HG03025 (cell line): Measurements from ENCODE around the gene SLC6A1.
"Not testable (repeated sequence)": the region's sequence is repeated elsewhere in the genome, so short reads cannot be mapped to it uniquely, and the experiment has no call there.

Experiments
- ATAC-seq: cut with Tn5 transposase; IDR thresholded peaks from one replicate; pipeline ENCODE4 v1.9.1; 2021; ENCODE audit warnings: mild to moderate bottlenecking, moderate library complexity; ENCODE audit not compliant: unreplicated experiment, low FRiP score

The SLC6A1 gene

DNA sequence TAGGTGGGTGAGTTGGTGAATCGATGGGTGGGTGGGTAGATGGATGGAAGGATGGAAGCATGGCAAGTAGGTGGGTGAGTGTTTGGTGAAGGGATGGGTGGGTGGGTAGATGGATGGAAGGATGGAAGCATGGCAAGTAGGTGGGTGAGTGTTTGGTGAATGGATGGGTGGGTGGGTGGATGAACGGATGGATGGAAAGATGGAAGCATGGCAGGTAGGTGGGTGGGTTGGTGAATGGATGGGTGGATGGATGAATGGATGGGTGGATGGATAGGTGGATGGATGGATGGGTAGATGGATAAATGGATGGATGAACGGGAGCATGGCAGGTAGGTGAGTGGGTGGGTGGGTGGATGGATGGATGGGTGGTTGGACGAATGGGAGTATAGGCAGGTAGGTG is 65.1 kb downstream of the SLC6A1 start:
- no peak for ATAC-seq

DNA sequence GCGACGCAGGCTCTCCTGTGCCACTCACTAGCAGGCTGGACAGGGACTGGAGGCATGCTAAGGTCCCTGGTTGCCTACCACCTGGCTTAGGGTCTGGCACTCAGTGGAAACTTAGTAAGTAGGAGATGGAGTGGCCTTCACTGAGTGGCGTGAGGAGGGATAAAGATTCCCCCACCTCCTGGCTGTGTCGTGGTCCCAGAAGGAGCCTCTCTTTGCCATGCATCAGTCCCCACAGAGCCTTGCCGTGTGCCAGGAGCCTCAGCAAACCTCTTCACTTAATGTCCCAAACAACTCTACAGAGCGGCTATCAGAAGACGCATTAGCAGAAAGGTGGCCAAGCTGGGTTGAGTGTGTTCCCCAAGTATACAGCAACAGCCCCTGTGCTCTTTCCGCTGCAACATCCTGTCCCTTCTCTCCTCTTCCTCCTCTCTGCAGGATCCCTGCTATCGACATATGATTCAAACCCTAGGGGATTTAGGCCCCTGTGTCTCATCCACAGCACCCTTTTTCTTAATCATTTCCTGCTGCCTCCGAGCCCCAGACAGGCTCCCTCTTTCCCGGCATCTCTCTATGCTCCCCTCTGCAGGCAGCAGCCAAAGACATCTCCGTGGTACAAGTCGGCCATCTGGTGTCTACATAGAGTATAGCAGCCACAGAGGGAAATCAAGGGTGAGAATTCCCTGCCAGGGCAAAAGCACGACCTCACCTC is 66.7 kb downstream of the SLC6A1 start:
- no peak for ATAC-seq

DNA sequence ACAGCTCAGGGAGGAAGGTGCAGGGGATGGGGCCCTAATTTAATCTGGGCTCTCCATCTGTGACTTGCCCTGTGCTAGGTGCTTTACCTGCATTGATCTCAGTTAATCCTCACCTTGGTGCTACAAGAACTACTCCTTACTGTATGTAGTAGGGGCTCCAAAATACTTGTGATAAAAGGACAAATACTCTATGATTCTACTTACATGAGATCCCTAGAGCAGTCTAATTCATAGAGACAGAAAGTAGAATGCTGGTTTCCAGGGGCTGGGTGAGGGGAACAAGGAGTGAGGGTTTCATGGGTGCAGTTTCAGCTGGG is 67.2 kb downstream of the SLC6A1 start:
- ATAC-seq, result no peak

DNA sequence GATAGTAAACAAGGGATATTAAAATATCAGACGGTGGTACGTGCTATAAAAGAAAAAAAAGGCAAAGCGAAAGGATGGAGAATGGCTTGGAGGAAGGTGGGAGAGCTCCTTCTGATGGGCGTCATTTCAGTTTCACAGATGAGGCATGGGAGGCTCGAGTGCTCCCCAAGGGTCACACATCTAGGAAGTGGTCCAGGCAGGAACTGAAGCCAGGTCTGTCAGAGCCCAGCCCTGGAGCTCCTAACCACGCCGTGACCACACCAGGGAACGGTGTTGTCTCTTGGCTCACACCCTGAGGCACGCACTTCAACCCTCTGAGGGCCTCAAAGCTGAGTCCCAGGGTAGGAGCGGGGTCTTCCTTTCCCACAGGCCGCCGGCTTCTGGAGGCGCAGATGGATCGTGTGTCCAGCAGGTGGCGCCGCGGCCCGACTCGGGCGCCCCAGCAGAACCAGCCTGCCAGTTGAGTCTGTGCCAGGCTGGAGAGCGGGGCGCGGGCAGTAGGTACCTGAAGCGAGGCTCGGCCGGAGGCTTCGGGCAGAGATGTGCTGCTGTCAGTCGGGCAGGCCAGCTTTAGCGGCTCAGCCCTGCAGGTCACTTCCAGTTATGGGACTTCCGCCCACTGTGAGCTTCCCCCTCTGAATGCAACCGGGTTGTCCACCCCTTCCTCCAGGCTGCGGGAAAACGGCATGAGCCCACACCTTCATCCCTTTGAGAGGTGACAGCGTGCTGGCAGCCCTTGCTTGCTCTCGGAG is 68.1 kb downstream of the SLC6A1 start:
- ATAC-seq, result no peak

DNA sequence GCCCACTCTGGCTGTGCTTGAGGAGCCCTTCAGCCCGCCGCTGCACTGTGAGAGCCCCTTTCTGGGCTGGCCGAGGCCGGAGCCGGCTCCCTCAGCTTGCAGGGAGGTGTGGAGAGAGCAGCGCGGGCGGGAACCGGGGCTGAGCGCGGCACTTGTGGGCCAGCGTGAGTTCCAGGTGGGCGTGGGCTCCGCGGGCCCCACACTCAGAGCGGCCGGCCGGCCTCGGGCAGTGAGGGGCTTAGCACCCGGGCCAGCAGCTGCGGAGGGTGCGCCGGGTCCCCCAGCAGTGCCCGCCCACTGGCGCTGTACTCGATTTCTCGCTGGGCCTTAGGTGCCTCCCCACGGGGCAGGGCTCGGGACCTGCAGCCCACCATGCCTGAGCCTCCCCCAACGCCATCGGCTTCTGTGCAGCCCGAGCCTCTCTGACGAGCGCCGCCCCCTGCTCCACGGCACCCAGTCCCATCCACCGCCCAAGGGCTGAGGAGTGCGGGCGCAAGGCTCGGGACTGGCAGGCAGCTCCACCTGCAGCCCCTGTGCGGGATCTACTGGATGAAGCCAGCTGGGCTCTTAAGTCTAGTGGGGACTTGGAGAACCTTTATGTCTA is 68.8 kb downstream of the SLC6A1 start:
- ATAC-seq, result not testable (repeated sequence)

DNA sequence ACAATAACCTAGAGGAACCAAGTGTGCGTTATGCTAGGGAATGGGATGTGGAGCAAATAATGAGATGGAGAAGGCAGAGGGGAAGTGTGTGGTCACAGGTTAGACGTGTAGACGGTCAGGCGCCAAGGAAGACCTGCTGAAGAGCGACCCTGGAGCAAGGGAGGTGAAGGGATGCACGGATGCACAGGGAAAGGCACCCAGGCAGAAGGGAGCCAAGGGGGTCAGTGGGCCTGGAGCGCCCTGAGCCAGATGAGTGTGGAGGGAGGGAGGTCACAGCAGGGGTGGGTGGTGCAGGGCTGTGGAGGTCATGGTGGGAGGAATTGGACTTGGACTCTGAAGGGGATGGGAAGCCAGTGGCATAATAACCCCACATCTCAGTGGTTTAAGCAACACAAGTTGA is 70.2 kb downstream of the SLC6A1 start:
- ATAC-seq, result no peak

DNA sequence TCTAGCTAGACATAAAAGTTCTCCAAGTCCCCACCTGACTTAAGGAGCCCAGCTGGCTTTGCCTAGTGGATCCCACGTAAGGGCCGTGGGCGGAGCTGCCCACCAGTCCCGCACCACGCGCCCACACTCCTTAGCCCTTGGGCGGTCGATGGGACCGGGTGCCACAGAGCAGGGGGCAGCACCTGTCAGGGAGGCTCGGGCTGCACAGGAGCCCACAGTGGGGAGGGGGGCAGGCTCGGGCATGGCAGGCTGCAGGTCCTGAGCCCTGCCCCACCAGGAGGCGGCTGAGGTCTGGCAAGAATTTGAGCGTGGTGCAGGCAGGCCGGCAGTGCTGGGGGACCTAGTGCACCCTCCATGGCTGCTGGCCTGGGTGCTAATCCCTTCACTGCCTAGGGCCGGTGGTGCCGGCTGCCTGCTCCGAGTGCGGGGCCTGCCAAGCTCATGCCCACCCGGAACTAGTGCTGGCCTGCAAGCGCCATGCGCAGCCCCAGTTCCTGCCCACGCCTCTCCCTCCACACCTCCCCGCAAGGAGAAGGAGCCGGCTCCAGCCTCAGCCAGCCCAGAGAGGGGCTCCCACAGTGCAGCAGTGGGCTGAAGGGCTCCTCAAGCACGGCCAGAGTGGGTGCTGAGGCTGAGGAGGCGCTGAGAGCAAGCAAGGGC is 78.7 kb downstream of the SLC6A1 start:
- ATAC-seq, result no peak

DNA sequence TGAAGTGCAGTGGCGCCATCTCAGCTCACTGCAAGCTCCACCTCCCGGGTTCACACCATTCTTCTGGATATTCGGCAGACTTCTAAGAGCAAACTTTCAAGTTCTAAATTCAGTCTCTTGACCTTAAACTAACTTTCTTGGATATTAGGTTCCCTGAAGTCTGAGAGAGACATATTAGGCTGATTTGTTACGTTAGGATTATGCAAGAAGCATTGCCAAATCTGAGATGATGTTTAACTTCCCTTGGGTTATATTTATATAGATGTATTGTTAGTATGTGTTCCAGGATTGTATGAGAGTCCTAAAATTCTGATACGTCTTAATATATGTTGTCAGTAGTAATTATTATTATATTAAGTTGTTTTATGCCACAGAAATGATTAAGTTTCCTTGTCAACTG is 80.1 kb downstream of the SLC6A1 start:
- no peak for ATAC-seq

DNA sequence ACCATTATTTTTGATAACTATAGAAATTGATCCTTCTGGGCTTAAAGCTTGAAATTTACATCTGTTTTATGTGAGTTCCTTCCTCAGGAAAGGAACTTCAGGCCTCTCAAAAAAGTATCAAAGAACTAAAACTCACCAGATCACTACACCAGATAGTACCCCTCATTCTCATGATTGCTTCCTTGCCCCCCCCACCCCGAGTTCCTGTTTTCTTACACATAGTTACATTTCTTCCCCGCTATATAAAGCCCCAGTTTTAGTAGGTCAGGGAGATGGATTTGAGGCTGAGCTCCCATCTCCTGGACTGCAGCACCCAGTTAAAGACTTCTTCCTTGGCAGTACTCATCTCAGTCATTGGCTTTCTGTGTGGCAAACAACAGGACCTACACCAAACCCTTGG is 81.5 kb downstream of the SLC6A1 start:
- no peak for ATAC-seq

DNA sequence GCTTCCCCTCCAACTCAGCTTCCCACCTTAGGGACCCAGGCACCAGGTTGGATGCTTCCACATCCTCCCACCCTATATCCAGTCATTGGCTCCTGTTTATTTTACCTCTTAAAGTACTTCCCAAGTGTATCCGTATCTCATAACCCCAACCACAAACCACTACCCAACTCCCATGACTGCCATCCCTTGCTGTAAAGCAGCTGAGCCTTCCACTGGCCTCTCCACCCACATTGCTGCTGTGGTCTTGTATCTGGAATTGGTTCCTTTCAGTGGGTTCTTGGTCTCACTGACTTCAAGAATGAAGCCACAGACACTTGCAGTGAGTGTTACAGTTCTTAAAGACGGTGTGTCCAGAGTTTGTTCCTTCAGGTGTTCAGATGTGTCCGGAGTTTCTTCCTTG is 81.9 kb downstream of the SLC6A1 start:
- ATAC-seq, result no peak

DNA sequence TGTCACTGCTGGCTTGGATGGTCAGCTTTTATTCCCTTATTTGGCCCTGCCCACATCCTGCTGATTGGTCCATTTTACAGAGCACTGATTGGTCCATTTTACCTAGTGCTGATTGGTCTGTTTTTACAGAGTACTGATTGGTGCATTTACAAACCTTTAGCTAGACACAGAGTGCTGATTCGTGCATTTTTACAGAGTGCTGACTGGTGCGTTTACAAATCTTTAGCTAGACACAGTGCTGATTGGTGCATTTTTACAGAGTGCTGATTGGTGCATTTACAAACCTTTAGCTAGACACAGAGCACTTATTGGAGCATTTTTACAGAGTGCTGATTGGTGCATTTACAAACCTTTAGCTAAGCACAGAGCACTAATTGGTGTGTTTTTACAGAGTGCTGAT is 82.6 kb downstream of the SLC6A1 start:
- not testable (repeated sequence) for ATAC-seq

DNA sequence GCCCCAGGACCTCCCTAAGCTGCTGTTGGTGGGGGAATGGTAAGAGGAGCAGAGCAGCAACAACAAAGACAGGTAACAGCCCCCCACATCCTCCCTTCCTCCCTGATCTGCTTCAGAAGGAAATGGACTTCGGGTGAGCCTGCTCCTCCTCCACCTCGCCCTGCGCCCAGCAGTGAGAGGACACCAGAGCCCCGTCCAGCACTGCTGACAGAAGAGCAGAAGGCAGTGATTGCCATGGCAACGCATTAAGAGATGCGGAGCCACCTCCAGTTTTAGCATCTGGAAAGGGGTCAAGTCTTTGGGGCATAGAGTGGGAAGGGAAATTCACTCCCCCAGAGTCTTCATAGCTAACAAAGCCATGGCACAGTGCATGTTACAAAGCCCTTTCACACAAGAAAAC is 84.2 kb downstream of the SLC6A1 start:
- ATAC-seq, result no peak

DNA sequence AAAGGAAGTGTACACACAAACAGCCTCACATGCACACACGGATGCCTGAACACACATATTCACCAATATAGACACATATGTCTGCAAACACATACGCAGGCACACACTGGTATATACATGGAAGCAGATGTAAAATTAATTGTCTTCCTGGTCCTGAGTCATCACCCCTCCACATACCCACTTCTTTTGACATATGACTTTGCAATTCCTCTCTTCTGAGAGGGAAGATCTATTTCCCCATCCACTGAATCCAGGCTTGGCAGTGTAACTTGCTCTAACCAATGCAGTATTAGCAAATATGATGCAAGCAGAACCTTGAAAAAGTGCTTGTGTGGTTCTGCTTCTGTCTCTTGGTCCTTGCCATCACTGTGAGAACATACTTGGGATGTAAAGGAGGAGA is 84.9 kb downstream of the SLC6A1 start:
- ATAC-seq, result no peak

DNA sequence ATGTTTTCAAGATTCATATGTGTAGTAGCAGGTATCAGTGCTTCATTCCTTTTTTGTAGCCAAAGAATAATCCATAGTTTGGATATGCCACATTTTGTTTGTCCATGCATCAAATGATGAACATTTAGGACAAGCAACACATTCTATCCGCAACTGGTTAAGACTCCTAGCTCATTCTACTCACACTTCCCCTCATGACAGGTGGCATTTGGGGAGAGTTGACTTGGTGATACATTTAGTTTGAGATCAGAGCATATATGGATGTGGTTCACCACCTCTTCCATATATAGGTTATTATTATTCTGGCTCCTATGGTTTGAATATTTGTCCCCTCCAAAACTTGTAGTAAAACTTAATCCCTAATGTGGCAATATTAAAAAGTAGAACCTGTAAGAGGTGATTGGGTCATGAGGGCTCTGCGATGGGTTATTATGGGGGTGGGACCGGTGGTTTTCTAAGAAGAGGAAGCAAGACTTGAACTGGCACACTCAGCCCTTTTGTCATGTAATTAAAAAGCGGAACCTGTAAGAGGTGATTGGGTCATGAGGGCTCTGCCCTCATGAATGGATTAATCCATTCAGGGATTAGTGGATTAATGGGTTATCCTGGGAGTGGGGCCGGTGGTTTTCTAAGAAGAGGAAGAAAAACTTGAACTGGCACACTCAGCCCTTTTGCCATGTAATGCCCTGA is 86.4 kb downstream of the SLC6A1 start:
- no peak for ATAC-seq

DNA sequence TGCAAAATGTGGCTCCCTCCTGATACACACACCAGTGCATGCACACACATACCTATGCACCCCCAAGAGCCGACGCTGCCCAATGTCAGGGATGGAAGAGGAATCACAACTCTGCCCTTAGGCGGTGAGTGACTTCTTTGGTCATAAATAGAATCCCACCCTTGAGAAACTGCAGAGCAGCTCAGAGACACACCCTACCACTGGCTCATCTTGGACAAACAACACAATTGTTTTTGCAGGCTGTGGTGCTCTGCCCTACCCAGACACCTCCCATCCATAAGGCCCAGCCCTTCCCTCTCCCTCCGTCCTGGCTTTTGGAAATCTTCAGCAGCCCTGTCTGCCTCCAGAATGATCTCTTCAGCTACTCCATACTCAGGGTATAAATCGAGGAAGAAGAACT is 87.9 kb downstream of the SLC6A1 start:
- no peak for ATAC-seq

DNA sequence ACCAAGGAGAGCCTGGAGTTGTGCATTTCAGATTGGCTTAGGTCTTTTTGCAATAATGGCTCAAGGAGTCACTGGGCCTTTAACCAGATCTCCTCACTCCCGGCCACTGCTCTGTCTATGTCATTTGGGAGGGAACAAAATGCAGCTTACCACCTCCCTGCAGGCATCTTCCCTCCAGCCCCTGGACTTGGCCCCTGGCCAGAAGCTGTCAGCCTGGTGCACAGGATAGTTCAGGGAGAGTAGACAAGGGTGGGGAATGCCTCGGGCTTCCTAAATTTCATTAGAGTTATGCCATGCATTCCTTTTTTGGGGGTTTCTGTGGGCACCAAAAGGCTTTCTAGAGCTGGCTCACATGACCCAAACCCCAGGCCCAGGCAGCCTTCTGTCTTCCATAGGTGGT is 91.5 kb downstream of the SLC6A1 start:
- ATAC-seq, result no peak

DNA sequence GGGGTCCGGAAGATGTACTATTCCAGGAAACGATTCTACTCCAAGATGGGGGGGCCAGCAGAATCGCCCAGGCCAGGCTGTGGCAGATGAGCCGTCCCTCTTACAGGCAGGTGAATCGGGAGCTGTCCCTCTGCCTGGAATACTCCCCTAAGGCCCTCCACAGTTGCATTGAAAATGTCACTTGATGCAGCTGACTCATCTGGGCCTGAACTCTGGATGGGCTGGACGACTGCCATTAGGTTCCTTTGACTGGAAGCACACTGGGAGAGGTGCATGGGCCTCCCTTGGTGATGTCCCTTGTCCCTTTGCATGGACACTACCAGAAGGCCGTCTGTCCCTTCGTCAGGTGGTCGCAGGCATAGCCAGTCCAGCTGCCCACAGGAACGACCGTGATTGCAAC is 92.1 kb downstream of the SLC6A1 start:
- no peak for ATAC-seq

DNA sequence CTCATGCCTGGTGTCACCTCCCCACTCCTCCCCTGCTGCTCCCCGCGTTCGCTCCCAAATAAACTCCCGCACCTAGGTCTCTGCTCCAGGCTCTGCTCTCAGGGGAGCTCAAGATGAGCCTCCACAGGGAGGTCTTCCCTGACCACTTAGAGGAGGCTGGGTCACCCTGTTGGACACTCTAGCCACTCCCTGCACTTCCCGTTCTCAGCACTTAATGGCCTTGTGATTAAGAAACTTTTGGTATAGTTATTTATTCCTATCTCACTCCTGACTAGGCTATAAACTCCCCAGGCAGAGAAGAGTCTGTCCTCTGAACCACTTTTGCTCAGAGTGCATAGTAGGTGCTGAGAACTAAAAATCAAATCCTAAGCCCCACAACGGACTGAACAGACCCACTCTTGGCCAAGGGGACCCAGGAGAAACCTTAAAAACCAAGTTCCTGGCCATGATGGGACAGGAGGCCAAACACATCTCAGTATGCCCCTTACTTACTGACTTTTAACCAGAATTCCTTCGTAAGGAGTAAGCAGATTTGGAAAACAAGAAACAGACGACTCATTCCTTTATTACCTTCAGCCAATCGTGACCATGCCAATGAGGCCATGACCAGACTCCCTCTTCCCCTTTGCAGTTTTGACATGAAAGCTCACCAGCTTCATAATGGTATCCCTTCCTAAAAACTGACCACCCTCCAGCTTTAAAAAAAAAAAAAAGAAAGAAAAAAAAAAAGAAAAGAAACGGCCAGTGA is 92.7 kb downstream of the SLC6A1 start:
- no peak for ATAC-seq

DNA sequence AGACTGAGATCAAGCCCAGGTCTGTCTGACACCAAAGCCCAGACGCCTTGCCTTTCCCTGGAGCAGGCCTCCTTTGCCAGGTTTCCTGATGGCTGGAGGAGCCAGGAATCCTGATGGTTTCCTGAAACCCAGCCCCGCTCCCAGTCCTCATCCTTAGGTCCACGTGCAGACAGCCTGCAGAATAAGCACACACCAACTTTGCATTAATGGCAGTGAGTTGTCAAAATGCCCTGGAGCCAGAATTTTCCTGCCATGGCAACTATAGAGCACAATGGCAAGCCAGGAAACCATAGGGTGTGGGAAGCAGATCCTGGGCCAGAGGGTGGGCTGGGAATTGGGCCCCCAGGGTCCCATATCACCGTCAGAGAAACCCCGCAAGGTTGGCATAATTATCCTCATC is 94.3 kb downstream of the SLC6A1 start:
- no peak for ATAC-seq

DNA sequence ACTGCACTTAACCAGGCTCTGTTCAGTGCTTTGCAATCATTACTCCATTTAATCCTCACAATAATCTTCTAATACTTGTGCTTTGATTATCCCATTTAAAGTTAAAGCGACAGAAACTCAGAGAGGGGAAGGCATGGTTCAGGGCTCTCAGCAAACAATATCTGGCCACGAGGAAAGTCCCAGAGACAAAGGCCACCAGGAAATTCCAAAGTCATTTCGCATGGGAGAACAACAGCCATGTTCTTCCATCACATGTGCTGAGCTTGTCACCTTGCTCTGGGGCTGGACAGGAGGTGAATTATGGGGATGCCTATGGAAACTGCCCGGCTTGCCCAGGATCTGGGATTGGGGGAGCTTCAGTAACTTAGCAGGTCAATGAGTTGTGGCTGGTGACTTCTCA is 95.5 kb downstream of the SLC6A1 start:
- no peak for ATAC-seq
